CMK (cell line): Measurements from ENCODE around the gene USP36.

Experiments used
- DNase-seq: peaks from one replicate; pipeline ENCODE4 v3.0.0-alpha.2; 2010; ENCODE audit warnings: low read depth

Gene USP36

DNA sequence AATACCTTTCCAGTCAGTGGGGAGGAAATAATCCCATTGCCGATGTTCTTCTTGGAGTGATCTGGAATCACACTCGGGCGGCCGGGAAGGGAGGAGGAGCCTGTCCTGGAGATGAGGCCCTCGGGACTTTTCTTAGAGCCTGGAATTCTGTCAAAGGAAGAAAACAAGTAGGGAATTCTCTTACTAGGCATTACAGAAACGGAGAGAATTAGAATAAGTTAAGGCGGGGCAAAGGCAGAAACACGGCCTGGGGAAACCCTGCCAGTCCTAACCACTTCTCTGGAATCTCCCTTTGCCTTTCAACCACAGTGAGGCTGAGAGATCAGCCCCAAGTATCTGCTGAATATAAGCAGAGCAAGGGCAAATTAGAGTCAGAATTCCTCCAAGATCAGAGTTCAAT is 27.8 kb downstream of the USP36 start:
- no peak for DNase-seq

DNA sequence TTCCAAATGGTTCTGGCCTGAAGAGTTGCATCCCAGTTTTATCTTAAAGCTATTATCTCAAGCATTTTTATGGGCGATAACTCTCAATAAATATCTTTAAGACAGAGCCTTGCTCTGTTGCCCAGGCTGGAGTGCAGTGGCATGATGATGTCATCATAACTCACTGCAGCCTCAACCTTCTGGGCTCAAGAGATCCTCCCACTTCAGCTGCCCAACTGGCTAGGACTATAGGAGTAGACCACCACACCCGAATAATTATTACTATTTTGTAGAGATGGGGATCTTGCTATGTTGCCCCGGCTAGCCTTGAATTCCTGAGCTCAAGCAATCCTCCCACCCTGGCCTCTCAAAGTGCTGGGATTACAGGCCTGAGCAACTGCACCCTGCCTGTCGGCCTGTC is 32.5 kb downstream of the USP36 start:
- no peak for DNase-seq

- no peak for DNase-seq
Observed at GRCh38 chr17:78806451-78806850, 34.2 kb downstream of the USP36 start.

GRCh38 chr17:78805301-78805700 is 35.3 kb downstream of the USP36 start:
- DNase-seq, result no peak

- no peak for DNase-seq
Observed at GRCh38 chr17:78804777-78805176, 35.8 kb downstream of the USP36 start.

DNA sequence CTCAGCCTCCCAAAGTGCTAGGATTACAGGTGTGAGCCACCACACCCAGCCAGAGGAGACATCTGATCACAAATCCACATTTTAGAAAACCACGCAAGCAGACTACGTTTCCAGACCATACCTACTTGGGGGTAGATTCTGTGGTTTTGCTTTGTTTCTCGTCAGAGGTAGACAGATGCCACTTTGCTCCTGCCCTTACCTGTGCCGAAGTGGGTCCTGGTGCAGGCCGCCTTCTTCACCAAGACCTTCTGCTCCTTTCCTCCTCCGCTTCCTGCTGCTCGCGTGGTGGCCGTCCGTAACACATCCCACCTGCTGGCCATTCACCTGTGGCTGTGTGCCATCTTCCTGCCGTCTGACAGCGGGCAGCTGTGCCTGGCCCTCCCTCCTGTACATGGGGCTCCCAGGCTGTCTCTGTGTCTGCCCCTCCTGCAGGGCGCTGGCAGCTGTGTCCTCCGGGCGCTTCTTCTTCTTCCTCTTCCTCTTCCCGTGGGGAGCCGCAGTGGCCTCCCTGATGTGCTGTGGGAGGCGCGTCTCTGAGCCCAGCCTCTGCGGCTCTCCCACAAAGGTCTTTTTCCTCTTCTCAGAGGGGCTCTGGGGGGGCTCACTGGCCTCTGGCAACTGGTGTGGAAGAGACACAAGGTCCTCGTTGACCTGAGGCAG is 37.3 kb downstream of the USP36 start:
- no peak for DNase-seq

GRCh38 chr17:78802459-78802858 is 38.2 kb downstream of the USP36 start:
- DNase-seq, result no peak

DNA sequence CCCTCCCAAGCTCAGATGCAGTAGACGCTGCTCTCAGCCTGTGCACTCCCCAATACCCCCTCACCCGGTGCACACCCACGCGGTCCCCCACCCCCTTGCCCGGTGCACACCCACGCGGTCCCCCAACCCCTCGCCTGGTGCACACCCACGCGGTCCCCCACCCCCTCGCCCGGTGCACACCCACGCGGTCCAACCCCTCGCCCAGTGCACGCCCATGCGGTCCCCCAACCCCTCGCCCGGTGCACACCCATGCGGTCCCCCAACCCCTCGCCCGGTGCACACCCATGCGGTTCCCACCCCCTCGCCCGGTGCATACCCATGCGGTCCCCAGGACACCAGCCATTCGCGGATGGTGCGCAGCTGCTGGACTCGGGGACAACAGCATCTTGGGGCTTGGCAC is 38.6 kb downstream of the USP36 start:
- no peak for DNase-seq

- no peak for DNase-seq
Observed at GRCh38 chr17:78800132-78800931, 40.3 kb downstream of the USP36 start.

- DNase-seq, result no peak
Observed at GRCh38 chr17:78798695-78799559, 41.7 kb downstream of the USP36 start.

DNA sequence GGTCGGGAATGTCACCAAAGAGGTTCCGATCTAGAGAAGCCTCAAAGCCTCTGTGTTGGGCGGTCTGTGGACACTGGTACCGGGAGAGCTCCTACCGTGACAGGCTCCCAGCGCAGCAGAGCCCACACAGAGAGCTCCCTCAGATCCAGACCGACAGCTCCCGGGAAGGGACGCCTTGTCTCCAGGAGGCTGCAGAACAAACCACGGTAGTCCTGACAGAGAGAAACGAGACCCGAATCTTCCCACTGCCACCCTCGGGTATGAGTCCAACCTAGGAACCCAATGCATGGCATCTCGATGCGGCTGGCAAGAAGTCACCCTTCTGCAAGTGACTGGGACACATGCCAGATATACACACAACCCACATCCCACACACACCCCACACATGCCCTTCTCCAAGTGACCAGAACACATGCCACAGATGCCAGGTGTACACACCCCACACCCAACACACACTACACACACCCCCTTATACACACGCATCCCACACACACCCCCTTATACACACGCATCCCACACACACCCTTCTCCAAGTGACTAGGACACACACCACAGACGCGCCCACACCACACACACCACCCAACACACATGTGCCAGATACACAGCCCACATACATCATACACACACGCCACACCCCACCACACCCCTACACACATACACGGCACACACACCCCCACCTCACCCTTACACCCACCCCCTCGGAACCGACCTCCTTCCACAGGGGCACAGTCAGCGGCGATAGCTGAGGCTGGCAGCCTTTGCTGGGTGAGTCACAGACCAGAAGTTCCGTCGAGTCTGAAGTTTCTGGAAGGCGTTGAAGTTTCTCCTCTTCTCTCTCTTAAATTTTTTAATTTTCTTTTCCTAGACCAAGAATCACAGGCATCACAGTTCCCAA is 42.7 kb downstream of the USP36 start:
- DNase-seq, result no peak

GRCh38 chr17:78797213-78797612 is 43.4 kb downstream of the USP36 start:
- no peak for DNase-seq

GRCh38 chr17:78796517-78796900 is 44.1 kb downstream of the USP36 start:
- no peak for DNase-seq

GRCh38 chr17:78795861-78796516 is 44.6 kb downstream of the USP36 start:
- DNase-seq, result no peak

DNA sequence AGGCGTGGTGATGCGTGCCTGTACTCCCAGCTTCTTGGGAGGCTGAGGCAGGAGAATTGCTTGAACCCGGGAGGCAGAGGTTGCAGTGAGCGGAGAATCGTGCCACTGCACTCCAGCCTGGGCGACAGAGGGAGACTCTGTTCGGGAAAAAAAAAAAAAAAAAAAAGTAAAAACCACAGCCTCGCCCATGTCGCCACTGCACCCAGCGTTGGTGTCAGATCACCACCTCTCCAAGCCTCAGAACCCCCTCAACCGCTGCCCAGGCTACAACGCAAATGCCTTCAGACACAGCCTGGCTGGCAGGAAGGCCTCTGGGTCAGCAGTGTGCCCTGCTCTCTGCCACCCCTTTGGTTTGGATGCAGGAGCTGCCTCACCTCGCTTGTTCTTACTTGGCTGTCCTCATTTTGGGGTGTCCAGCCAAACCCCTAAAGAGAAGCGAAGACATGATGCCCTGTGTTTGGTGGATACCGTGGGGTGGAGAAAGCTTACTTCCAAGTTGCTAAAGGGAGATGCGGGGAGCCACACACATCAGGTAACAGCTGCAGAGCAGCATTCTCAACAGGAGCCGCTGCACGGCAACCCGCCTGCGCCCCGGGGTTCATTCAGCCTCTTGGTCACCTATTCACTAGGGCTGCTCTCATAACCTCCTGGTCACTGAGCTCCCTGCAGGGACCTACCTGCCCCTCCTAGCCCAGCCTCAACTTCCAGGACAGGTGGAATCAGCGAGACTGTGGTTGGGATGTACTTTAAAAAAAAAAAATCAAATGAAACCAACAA is 45.6 kb downstream of the USP36 start:
- no peak for DNase-seq

DNA sequence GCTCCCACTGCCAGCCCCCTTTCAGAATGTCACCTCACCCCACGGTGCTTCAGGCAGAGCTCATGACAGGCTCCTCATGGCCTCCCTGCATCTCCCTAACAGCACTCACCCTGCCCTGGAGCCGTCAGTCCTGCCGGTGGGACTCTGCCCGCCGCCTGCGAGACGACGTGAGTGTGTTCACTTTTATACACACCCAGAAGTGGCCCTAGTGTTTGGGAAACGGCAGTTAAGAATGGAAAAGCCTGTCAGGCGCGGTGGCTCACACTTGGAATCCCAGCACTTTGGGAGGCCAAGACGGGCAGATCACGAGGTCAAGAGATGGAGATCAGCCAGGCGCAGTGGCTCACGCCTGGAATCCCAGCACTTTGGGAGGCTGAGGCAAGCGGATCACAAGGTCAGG is 46.2 kb downstream of the USP36 start:
- no peak for DNase-seq

- no peak for DNase-seq
Observed at GRCh38 chr17:78793968-78794367, 46.6 kb downstream of the USP36 start.

DNA sequence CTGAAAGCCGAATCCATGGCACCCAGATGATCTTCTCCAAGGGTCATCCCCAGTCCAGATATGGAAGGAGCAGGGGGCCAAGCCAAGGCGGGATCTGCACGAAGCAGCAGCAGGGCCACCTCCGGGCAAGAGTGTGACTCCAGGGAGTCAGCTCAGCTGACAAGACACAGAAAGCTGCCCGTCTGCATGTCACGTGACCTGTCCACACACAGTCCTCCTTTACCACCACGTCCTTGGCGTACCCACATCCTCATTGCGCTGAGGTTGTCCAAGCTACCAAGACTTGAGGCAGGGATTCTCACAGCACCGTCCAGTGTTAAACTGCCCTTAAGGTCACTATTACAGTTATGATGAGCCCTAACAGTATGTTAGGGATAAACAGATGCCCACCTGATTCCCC is 47.2 kb downstream of the USP36 start:
- no peak for DNase-seq

- DNase-seq, result no peak
Observed at GRCh38 chr17:78791840-78792709, 48.5 kb downstream of the USP36 start.
